ENCODE results near the gene STRBP. TPM values are rescaled to one million over a fixed set of nuclear protein-coding genes. Genes with fewer than 3 reads are reported as not detected.

STRBP gene
- total RNA-seq, 2 experiments from 2014 or later: 40.7 to 43.2 TPM

DNA sequence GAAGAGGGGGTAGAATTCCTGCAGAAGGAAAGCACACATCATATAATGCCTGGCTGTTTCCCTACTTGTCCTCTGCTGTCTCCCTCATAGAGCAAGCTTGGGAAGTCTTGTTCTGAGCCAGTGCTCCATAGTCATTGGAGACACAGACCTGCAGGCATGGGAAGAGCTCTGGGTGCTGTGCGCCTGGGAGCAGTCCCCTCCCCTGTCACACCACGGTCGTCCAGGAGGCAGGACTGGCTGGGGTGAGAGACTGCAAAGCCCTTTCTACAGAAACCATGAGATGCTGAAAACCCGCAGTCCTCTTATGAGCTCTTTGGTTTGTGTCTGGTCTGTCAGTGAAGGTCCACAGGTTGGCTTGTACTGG lies 170.3 kb downstream of the STRBP start:
- ChIA-PET CTCF (no interaction called here), POLR2A (no interaction called here)
- H3K9me3 Mint-ChIP-seq: no peaks in the 10 kb centered on the region
- H3K4me3 Mint-ChIP-seq: no peak overlapping the region
- ATAC-seq: no peak
- no peak for DNase-seq
- no peaks in the 10 kb centered on the region for H3K27me3 Mint-ChIP-seq
- intact Hi-C loops (cut with micrococcal nuclease): no loop called here
- no peaks in the 10 kb centered on the region for H3K4me1 Mint-ChIP-seq (ENCODE audit: low read depth)
- peaks cover 19% of the 10 kb centered on the region for H3K36me3 Mint-ChIP-seq (ENCODE audit: low read depth)
- no peak overlapping the region for H3K27ac Mint-ChIP-seq
- TF ChIP-seq, protein P1, sequence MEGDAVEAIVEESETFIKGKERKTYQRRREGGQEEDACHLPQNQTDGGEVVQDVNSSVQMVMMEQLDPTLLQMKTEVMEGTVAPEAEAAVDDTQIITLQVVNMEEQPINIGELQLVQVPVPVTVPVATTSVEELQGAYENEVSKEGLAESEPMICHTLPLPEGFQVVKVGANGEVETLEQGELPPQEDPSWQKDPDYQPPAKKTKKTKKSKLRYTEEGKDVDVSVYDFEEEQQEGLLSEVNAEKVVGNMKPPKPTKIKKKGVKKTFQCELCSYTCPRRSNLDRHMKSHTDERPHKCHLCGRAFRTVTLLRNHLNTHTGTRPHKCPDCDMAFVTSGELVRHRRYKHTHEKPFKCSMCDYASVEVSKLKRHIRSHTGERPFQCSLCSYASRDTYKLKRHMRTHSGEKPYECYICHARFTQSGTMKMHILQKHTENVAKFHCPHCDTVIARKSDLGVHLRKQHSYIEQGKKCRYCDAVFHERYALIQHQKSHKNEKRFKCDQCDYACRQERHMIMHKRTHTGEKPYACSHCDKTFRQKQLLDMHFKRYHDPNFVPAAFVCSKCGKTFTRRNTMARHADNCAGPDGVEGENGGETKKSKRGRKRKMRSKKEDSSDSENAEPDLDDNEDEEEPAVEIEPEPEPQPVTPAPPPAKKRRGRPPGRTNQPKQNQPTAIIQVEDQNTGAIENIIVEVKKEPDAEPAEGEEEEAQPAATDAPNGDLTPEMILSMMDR (IDR thresholded peaks at IDR 0.05): no peak

DNA sequence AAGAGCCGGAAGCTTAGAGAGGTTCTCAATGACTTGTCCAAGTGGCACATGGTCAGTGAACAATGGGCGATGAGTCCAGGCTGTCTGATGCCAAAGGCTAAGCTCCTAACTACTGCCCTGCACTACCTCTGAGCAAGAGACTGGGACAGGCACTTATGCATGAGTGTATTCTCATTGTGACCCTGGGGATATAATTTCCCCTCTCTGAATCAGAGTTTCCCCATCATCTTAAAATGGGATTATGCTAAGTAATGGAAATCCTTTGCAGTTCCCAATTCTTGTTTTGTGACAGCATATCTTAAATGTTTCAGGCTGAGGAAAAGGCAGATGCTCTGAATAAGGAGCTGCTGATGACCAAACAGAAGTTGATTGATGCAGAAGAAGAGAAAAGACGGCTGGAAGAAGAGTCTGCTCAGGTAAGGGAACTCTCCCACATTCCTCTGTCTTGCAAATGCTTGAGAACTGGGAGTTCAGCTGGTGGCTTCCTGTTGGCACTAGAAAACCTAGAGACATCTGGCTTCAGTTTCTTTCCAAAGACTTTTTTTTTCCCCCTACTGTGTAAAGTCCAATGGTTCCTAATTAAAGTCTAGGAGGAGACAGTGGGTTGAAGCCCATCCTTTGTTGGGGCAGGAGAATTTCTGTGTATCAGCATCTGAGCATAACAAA lies 170.8 kb downstream of the STRBP start:
- H3K4me1 Mint-ChIP-seq (ENCODE audit: low read depth): no peaks in the 10 kb centered on the region
- H3K27ac Mint-ChIP-seq: no peak overlapping the region
- POLR2A ChIA-PET: interaction anchor here (0.7 kb wide), 1 partner anchor 21 kb away, joined by 3 read pairs; no protein-coding TSS in a partner anchor
- DNase-seq (no peak), ATAC-seq (no peak)
- no peaks in the 10 kb centered on the region for H3K27me3 Mint-ChIP-seq
- intact Hi-C loops (cut with micrococcal nuclease): no loop called here
- no peaks in the 10 kb centered on the region for H3K9me3 Mint-ChIP-seq
- H3K4me3 Mint-ChIP-seq: no peak overlapping the region
- CTCF ChIA-PET: no interaction called here
- TF ChIP-seq, protein P1 (IDR thresholded peaks at IDR 0.05): no peak
- H3K36me3 Mint-ChIP-seq (ENCODE audit: low read depth): peaks cover 19% of the 10 kb centered on the region

DNA sequence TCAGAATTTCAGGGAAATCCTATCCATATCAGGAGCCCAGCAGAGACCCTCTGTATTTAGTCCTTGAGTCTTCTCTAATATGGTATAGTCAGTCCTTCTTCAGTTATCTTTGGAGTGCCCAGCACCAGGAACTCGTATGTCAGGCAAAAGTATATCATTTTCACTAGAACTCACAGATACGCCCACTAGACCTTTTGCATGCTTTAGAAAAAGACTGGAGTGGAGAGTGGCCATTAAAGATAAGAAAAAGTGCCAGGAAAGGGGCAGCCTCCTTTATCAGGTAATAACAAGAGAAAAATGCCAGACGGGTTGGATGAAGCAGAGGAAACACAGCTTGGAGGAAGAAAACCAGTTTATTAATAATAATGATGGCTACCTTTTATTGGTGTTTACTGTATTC lies 171.4 kb downstream of the STRBP start:
- no peak for DNase-seq
- ATAC-seq: no peak
- no peaks in the 10 kb centered on the region for H3K9me3 Mint-ChIP-seq
- ChIA-PET CTCF (no interaction called here), POLR2A (interaction anchor here (0.7 kb wide), 1 partner anchor 22 kb away, joined by 3 read pairs; no protein-coding TSS in a partner anchor)
- H3K4me1 Mint-ChIP-seq (ENCODE audit: low read depth): no peaks in the 10 kb centered on the region
- no peak overlapping the region for H3K4me3 Mint-ChIP-seq
- peaks cover 19% of the 10 kb centered on the region for H3K36me3 Mint-ChIP-seq (ENCODE audit: low read depth)
- intact Hi-C loops (cut with micrococcal nuclease): no loop called here
- TF ChIP-seq, protein P1 (IDR thresholded peaks at IDR 0.05): no peak
- H3K27ac Mint-ChIP-seq: no peak overlapping the region
- H3K27me3 Mint-ChIP-seq: no peaks in the 10 kb centered on the region

DNA sequence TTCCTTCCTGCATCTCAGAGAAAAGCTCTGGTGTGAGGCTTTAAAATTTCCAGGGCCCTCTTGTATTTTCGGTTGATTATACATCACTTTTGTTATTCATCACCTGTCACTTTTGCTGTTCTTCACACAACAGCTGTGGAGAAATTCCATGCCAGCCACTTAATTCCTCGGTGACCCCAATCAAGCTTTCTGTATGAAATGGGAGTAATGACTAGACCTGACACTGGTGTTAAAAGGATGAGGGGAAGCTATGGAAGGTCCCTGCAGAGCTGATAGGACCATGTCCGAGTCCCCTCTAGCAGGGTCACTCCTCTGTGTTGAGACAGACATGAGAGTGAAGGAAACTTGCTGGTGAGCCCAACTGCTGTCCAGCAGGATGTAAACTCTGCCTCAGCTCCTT lies 175.2 kb downstream of the STRBP start:
- H3K36me3 Mint-ChIP-seq (ENCODE audit: low read depth): peaks cover 25% of the 10 kb centered on the region
- intact Hi-C loops (cut with micrococcal nuclease): no loop called here
- TF ChIP-seq, protein P1 (IDR thresholded peaks at IDR 0.05): no peak
- no peak overlapping the region for H3K27ac Mint-ChIP-seq
- DNase-seq: no peak
- H3K4me1 Mint-ChIP-seq (ENCODE audit: low read depth): no peaks in the 10 kb centered on the region
- CTCF ChIA-PET: interaction anchor here (0.8 to 3.7 kb wide), 8 partner anchors 9 to 261 kb away, joined by 3 to 21 read pairs (median 4); no protein-coding TSS in a partner anchor
- H3K27me3 Mint-ChIP-seq: no peaks in the 10 kb centered on the region
- no peak overlapping the region for H3K4me3 Mint-ChIP-seq
- ATAC-seq: no peak
- POLR2A ChIA-PET: interaction anchor here (0.6 to 1.2 kb wide), 5 partner anchors 12 to 256 kb away, joined by 3 to 6 read pairs (median 3); no protein-coding TSS in a partner anchor
- no peaks in the 10 kb centered on the region for H3K9me3 Mint-ChIP-seq

DNA sequence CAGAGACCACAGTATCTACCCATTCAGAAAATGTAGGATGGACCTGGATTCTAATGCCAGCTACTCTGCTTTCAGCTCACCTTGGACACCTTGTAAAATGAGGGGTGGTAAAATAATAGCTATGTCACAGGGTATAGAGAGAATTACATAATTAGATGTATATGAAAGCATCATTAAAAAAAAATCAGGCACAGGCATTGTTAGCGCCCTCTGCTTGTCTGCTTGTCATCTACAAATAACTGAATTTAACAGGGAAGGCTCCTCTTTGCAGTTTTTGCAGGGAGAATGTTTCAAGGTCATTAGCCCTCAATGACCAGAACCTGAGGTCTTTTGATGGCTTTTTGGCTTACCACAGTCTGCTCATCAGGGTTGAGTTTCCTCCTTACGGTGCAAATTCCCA lies 176.9 kb downstream of the STRBP start:
- ChIA-PET CTCF (interaction anchor here (1.0 to 3.7 kb wide), 7 partner anchors 11 to 294 kb away, joined by 3 to 21 read pairs (median 7); no protein-coding TSS in a partner anchor), POLR2A (interaction anchor here (0.6 kb wide), 1 partner anchor 10 kb away, joined by 3 read pairs; no protein-coding TSS in a partner anchor)
- no peak for DNase-seq
- no peaks in the 10 kb centered on the region for H3K4me1 Mint-ChIP-seq (ENCODE audit: low read depth)
- no peaks in the 10 kb centered on the region for H3K9me3 Mint-ChIP-seq
- H3K4me3 Mint-ChIP-seq: no peak overlapping the region
- TF ChIP-seq, protein P1 (IDR thresholded peaks at IDR 0.05): no peak
- ATAC-seq: no peak
- H3K27ac Mint-ChIP-seq: no peak overlapping the region
- intact Hi-C loops (cut with micrococcal nuclease): no loop called here
- H3K36me3 Mint-ChIP-seq (ENCODE audit: low read depth): peaks cover 20% of the 10 kb centered on the region
- H3K27me3 Mint-ChIP-seq: no peaks in the 10 kb centered on the region
